ENCODE results near the gene MT1B.
A peak's percentile ranks its signal among the peaks of the same experiment; 100 is the strongest.
"Not testable (repeated sequence)": the region's sequence is repeated elsewhere in the genome, so short reads cannot be mapped to it uniquely, and the experiment has no call there.

MT1B gene

GRCh38 chr16:56639045-56639444 lies 12.6 kb upstream of the MT1B start:
- no peak for DNase-seq

- DNase-seq = no peak
Observed at GRCh38 chr16:56640076-56640475, 11.6 kb upstream of the MT1B start.

- DNase-seq = peak in 1 of 3 donors; percentile 40
Observed at GRCh38 chr16:56641166-56641565, 10.5 kb upstream of the MT1B start.

GRCh38 chr16:56643080-56643778 lies 8.5 kb upstream of the MT1B start:
- DNase-seq = peak; percentile 74 to 90 (median 77)

- no peak for DNase-seq
Observed at GRCh38 chr16:56643833-56644232, 7.9 kb upstream of the MT1B start.

- DNase-seq = no peak
Observed at GRCh38 chr16:56645311-56645710, 6.4 kb upstream of the MT1B start.

GRCh38 chr16:56645838-56646237 lies 5.8 kb upstream of the MT1B start:
- no peak for DNase-seq

GRCh38 chr16:56647641-56648431 lies 3.9 kb upstream of the MT1B start:
- DNase-seq = no peak

GRCh38 chr16:56649271-56649670 lies 2.4 kb upstream of the MT1B start:
- no peak for DNase-seq

- DNase-seq = no peak
Observed at GRCh38 chr16:56649820-56650219, 1.9 kb upstream of the MT1B start.

GRCh38 chr16:56652600-56652999 lies 914 bp downstream of the MT1B start:
- DNase-seq = no peak

- no peak for DNase-seq
Observed at GRCh38 chr16:56653218-56653617, 1.5 kb downstream of the MT1B start.

GRCh38 chr16:56657555-56658326 lies 6.1 kb downstream of the MT1B start, which contains the start of gene MT1F:
TSS of gene MT1F (plus strand) at chr16:56657959. CDS start at chr16:56658059, 100 bp downstream.
- peak; percentile 83 to 88 (median 84) for DNase-seq

GRCh38 chr16:56658327-56658875 lies 6.7 kb downstream of the MT1B start:
- no peak for DNase-seq

GRCh38 chr16:56662357-56663354 lies 11.0 kb downstream of the MT1B start:
- DNase-seq = no peak

- no peak for DNase-seq
Observed at GRCh38 chr16:56664506-56664905, 12.8 kb downstream of the MT1B start.

- not testable (repeated sequence) for DNase-seq
Observed at GRCh38 chr16:56665286-56666261, 13.9 kb downstream of the MT1B start.

GRCh38 chr16:56667581-56668571 lies 16.2 kb downstream of the MT1B start, which contains the start of gene MT1G:
TSS of gene MT1G (minus strand) at chr16:56668065. CDS start at chr16:56667993, 72 bp downstream.
- DNase-seq = peak; percentile 73 to 88 (median 77)

Measured in suppressor macrophage treated with lipopolysaccharide for 1 hour (primary cell).